DMS114 treated with DMSO at 0.1 percent for 48 hours (cell line): Measurements from ENCODE around the gene ATF4.
"Not testable (repeated sequence)": the region's sequence is repeated elsewhere in the genome, so short reads cannot be mapped to it uniquely, and the experiment has no call there.

ENCODE experiments used
- DNase-seq: peaks from one replicate; lab custom pipeline; 2025; ENCODE audit not compliant: unreplicated experiment; lab: John Stamatoyannopoulos, UW

ATF4 gene

GRCh38 chr22:39510529-39511149 is 9.7 kb upstream of the ATF4 start:
- DNase-seq = no peak

GRCh38 chr22:39511226-39511625 is 9.1 kb upstream of the ATF4 start:
- no peak for DNase-seq

GRCh38 chr22:39512026-39512425 is 8.3 kb upstream of the ATF4 start:
- DNase-seq = no peak

GRCh38 chr22:39513791-39514190 is 6.6 kb upstream of the ATF4 start:
- no peak for DNase-seq

- DNase-seq = peak; percentile 41
These were observed 5.9 kb upstream of the ATF4 start for GRCh38 chr22:39514373-39514973.

- DNase-seq = no peak
These were observed 4.9 kb upstream of the ATF4 start for GRCh38 chr22:39515266-39516050.

- no peak for DNase-seq
These were observed 2.9 kb upstream of the ATF4 start for GRCh38 chr22:39517470-39517869.

- no peak for DNase-seq
These were observed 2.1 kb upstream of the ATF4 start for GRCh38 chr22:39518144-39518786.

- DNase-seq = no peak
These were observed 1.2 kb upstream of the ATF4 start for GRCh38 chr22:39518996-39519680.

- DNase-seq = peak; percentile 96
These were observed 609 bp upstream of the ATF4 start for GRCh38 chr22:39519681-39520225.

GRCh38 chr22:39521106-39521885 is 934 bp downstream of the ATF4 start:
- DNase-seq = peak; percentile 37

GRCh38 chr22:39522091-39522490 is 1.7 kb downstream of the ATF4 start:
- not testable (repeated sequence) for DNase-seq

- DNase-seq = no peak
These were observed 2.4 kb downstream of the ATF4 start for GRCh38 chr22:39522567-39523300.

- no peak for DNase-seq
These were observed 3.9 kb downstream of the ATF4 start for GRCh38 chr22:39524089-39524752.

GRCh38 chr22:39524753-39525657 is 4.6 kb downstream of the ATF4 start:
- DNase-seq = no peak

- no peak for DNase-seq
These were observed 5.3 kb downstream of the ATF4 start for GRCh38 chr22:39525658-39525975.

GRCh38 chr22:39526736-39527171 is 6.4 kb downstream of the ATF4 start:
- no peak for DNase-seq

- no peak for DNase-seq
These were observed 7.2 kb downstream of the ATF4 start for GRCh38 chr22:39527481-39527961.
